CD4-positive, alpha-beta T cell treated with Interleukin-4 for 4 hours (primary cell): ENCODE measurements around the gene GGNBP2.

Source experiments
- DNase-seq: peaks from one replicate; pipeline ENCODE4 v3.0.0-alpha.2; 2020

The GGNBP2 gene

GRCh38 chr17:36566081-36566480 is 21.4 kb downstream of the GGNBP2 start:
- no peak for DNase-seq

DNA sequence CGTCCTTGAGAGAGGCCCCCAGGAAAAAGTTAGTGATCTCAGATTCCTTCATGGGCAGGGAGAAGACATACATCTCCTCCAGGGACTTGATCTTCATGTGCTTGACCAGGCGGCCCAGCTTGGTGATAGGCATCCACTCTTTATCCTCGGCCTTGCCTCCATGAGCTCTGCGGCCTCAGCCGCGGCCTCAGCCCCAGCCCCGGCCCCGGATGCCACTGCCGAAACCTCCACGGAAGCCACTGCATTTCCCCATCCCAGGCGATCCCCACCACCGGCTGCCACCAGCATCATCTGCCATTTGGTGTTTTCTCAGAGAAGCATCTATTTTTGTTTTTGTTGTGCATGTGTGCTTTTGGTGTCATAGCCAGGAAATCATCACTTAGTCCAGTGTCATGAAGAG is 30.3 kb downstream of the GGNBP2 start:
- DNase-seq: no peak

DNA sequence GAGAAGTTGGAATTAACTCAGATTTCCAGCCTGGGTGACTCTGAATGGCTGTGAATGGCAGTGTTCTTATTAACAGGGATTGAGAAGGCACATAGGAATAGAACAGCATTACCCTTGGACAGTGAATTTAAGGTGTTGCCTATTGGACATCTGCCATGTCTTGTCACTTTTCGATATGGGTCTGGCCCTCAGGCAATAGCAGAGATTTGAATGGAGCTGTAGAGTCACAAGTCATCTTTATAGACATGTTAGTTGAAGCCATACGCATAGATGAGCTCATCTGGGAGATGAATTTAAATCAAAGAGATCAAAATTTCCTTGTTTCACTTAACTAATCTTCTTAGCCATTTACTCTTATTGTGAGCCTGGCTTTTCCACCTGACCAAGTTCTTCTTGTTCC is 32.1 kb downstream of the GGNBP2 start:
- no peak for DNase-seq

- no peak for DNase-seq
These were observed 34.0 kb downstream of the GGNBP2 start for GRCh38 chr17:36578671-36579070.

GRCh38 chr17:36583787-36584186 is 39.1 kb downstream of the GGNBP2 start:
- DNase-seq: no peak

- no peak for DNase-seq
These were observed 41.4 kb downstream of the GGNBP2 start for GRCh38 chr17:36586138-36586537.

DNA sequence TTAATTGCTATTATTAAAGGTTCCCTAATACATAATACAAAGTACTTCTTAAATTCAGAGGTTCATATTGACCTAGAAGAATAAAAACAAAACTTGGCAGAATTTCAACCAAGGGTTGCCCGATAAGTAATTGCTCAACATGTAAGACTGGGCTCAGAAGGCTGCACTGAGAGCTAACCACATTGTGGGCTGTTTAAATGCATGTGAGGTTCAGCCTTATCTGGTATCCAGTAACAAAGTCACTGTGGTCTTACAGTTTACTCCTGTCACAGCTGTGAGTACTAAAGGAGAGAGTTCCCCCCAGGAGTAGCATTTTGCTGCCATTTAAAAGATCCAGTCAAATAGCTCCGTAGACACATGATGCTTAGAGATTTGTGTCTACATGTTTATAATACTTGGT is 45.4 kb downstream of the GGNBP2 start:
- DNase-seq: no peak

DNA sequence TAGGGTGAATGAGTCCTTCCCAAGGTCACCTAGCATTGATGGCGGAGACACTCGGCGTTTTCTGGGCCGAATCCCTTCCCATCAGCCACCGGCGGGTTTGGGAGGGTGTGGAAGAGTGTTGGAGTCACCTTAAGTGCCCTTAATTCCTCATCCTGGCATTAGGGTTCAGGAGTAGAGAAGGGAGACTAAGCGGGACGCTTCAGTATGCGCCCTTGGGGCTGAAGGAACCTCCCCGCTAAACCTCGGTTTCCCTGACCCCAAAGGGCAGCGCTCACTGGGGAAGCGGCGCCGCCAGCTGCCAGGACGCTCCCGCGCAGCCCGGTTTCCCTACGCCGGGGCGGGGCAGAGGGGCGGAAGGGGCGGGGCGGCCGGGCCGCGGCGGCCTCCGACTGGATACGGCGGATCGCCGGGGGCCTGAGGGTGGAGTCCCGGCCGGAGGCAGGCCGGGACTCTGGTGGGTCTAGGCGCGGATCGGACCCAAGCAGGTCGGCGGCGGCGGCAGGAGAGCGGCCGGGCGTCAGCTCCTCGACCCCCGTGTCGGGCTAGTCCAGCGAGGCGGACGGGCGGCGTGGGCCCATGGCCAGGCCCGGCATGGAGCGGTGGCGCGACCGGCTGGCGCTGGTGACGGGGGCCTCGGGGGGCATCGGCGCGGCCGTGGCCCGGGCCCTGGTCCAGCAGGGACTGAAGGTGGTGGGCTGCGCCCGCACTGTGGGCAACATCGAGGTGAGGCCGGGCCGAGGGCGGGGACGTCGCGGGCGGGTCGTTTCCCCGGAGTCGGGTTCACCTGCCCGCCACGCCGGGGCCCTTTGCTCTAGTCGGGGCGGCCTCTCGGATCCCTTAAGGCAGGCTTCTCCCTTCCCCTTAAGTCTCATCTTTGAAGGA is 47.0 kb downstream of the GGNBP2 start, which contains the start of gene DHRS11:
DHRS11 (plus strand) TSS at position 446 of the 882 bp plus-strand sequence; CDS start at position 577, 131 bp downstream.
- DNase-seq: peak; percentile 66

DNA sequence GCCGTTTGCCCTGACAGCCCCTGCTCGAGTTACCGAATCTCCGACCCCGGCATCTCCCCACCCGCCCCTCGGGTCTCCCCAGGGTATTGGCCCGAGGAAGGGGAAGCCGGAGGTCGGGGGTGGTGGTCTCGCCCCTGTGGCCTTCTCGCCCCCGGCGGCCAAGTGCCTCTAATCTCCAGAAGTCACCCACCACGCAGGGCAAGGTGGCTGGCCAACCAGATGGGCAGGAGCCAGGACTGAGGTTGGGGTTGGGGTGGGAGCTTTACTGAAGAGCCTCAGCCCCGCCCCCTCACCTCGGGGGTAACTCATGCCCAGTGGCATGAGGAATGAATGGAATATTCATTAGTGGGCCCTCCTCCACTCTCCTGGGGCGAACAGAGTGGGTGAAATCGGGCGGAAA is 47.6 kb downstream of the GGNBP2 start:
- no peak for DNase-seq

- no peak for DNase-seq
These were observed 48.1 kb downstream of the GGNBP2 start for GRCh38 chr17:36592716-36593321.

DNA sequence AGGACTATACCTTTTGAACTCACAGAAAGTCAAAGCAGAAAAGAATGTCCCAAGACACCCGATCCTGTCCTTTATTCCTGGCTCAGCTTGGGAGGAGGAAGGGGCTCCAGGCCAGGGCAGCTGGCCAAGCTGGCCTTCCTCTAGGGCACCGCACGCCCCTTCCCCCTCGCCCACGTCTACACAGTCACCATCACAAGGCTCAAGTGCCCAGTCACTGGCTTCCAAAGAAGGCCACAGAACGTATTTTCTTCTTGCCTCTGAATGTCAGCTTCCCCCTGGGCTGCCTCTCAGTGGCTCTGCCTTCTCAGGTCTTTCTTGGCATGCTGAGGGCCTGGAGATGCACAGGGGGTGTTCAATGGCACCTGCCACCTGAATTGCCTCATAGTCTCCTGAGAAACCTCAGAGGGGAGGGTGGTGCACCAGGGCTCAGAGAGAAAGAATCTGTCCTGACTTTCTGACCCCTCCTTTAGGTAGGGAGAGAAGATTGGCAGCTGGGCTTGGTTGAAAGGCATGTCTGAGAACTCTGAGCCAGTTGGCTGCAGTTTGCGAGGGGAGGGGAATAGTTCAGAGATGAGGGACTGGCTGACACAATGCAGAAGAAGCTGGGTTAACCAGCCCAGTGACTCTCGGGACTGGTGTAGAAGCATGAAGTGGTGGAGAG is 49.1 kb downstream of the GGNBP2 start:
- no peak for DNase-seq

DNA sequence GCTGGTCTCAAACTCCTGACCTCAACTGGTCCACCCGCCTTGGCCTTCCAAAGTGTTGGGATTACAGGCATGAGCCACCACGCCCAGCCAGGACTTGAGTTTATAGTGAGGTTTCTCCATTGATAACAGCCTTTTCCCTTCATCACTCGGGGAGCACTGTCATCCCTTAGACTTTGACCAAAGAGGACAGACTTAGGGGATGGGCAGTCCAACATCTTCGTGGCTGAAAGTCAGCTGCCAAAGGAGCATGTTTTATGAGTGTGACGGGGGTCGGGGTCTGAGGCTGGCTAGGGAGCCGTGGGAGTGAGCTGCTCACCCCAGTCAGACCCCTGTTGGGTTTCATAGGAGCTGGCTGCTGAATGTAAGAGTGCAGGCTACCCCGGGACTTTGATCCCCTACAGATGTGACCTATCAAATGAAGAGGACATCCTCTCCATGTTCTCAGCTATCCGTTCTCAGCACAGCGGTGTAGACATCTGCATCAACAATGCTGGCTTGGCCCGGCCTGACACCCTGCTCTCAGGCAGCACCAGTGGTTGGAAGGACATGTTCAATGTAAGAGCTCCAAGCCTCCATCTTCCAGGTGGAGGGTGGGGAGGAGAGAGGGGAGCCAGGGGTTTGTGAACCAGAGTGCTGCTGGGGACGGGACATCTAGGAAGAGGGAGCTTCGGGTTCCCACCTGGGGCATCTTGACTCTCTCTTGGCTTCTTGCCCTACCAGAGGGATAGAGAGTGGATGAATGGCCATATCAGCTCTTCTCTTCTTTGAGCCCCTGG is 50.1 kb downstream of the GGNBP2 start:
- DNase-seq: no peak

- DNase-seq: no peak
These were observed 52.5 kb downstream of the GGNBP2 start for GRCh38 chr17:36597226-36597625.

GRCh38 chr17:36597866-36598777 is 53.4 kb downstream of the GGNBP2 start:
- no peak for DNase-seq

- no peak for DNase-seq
These were observed 54.3 kb downstream of the GGNBP2 start for GRCh38 chr17:36598951-36599401.

DNA sequence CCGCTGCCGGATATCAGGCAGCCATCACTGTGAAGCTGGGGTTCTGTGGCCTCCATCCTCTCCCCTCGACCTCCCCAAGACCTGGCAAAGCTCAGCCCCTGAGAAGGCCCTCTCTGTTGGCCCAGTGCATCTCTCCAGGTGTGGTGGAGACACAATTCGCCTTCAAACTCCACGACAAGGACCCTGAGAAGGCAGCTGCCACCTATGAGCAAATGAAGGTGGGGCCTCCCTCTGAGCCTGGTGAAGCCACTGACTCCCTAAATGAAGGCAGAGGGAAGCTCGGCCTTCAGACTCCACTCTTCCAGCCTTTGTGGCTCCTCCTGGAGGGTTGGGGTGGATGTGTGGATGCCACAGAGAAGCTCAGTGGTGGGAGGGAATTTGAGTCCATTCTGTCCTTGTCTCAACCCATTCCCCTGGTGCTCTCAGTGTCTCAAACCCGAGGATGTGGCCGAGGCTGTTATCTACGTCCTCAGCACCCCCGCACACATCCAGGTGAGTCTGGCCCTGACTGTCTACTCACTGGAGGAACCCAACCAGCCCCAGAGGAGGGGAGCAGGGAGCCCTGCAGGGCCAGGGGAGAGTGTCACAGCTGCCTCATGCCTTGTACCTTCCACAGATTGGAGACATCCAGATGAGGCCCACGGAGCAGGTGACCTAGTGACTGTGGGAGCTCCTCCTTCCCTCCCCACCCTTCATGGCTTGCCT is 55.0 kb downstream of the GGNBP2 start:
- DNase-seq: no peak

DNA sequence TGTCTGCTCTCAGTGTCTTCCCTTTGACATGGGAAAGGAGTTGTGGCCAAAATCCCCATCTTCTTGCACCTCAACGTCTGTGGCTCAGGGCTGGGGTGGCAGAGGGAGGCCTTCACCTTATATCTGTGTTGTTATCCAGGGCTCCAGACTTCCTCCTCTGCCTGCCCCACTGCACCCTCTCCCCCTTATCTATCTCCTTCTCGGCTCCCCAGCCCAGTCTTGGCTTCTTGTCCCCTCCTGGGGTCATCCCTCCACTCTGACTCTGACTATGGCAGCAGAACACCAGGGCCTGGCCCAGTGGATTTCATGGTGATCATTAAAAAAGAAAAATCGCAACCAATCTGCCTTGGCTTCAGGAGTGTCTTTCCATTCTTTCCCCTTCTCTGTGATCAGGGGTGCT is 55.7 kb downstream of the GGNBP2 start:
- DNase-seq: no peak

- no peak for DNase-seq
These were observed 56.2 kb downstream of the GGNBP2 start for GRCh38 chr17:36600936-36601302.

DNA sequence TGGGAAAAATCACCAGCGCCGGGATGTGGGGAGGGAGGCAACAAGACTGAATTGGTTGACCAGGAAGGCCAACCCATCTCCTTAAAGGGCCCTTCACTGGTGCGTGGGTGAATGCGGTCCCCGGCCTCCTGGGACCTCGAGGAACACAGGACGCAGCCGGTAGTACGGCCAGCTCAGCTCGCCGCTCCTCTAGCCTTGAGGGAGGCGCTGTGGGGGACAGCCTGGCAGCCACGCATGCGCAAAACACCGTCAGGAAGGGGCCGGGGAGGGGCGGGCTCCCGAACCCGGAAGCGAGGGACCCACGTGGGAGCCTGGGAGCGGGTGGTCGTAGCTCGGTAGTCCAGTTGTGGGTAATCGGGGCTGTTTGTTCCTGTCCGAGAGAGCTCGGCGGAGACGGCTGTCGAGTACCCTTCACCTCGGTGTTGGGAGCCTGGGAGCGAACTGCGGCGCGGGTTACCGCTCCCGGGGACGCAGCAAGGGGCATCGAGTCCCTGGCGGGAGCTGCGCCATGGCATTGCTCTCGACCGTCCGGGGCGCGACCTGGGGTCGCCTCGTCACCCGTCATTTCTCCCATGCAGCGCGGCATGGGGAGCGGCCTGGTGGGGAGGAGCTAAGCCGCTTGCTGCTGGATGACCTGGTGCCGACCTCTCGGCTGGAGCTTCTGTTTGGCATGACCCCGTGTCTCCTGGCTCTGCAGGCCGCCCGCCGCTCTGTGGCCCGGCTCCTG is 56.7 kb downstream of the GGNBP2 start, which contains the start of gene MRM1:
MRM1 (plus strand) TSS at position 281 of the 727 bp plus-strand sequence; CDS start at position 509, 228 bp downstream.
- DNase-seq: peak; percentile 87

DNA sequence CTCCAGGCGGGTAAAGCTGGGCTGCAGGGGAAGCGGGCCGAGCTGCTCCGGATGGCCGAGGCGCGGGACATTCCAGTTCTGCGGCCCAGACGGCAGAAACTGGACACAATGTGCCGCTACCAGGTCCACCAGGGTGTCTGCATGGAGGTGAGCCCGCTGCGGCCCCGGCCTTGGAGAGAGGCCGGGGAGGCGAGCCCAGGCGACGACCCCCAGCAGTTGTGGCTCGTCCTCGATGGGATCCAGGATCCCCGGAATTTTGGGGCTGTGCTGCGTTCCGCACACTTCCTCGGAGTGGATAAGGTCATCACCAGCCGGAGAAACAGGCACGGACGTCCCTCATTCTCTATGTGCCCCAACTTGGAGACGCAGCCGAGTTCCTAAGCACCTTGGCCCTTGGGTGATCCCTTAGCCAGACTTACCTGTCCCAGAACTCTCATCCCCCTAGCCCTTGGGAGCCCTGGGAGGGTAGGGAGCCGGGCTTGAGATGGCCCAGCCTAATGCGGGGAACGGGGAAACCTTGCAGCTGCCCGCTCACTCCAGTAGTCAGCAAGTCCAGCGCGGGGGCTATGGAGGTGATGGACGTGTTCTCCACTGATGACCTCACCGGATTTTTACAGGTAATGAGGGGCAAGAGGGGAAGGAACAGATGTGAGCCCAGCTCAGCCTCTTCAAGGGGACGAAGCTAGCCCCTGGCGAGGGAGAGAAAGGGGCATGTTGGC is 57.5 kb downstream of the GGNBP2 start:
- DNase-seq: no peak
